Gastrocnemius medialis (tissue), 4 donors: ENCODE data around the gene VGLL4. TPM values are rescaled to one million over a fixed set of nuclear protein-coding genes. Genes with fewer than 3 reads are reported as not detected.

Source experiments
- ATAC-seq, 2 donors: fragments of 150-250 bp; one replicate each; pipeline ENCODE4 v1.9.1; 2016
- DNase-seq, 2 donors: peaks; one replicate each; pipeline ENCODE4 v3.0.0-alpha.2; 2019
- H3K27ac ChIP-seq, 4 donors: fragments of 200-600 bp; sonication (generic); 1 replicate in 1 of 4; 2 replicates in 3 of 4; pipeline ENCODE4 v1.5.1; 2016 to 2018; ENCODE audit warnings: mild to moderate bottlenecking in 2 of 4, moderate library complexity in 1 of 4
- H3K27me3 ChIP-seq, 3 donors: fragments of 200-600 bp; sonication (generic) in 2 of 3; 1 replicate in 1 of 3; 2 replicates in 2 of 3; pipeline versions ENCODE4 v1.5.1 to v1.6.0; 2016 to 2019; ENCODE audit warnings: mild to moderate bottlenecking in 1 of 3, moderate library complexity in 1 of 3
- H3K36me3 ChIP-seq, 2 donors: fragments of 200-600 bp; sonication (generic) in 1 of 2; one replicate each; pipeline ENCODE4 v1.5.1; 2017 to 2018
- H3K4me1 ChIP-seq, 2 donors: fragments of 200-600 bp; sonication (generic) in 1 of 2; one replicate each; pipeline ENCODE4 v1.5.1; 2016 to 2017; ENCODE audit warnings: mild to moderate bottlenecking in 2 of 2
- H3K4me3 ChIP-seq, 4 donors: fragments of 200-600 bp; sonication (generic) in 3 of 4; 1 replicate in 1 of 4; 2 replicates in 3 of 4; pipeline ENCODE4 v1.5.1; 2016 to 2019; ENCODE audit warnings: mild to moderate bottlenecking in 2 of 4
- H3K9me3 ChIP-seq, 3 donors: fragments of 200-600 bp; sonication (generic) in 2 of 3; 1 replicate in 1 of 3; 2 replicates in 2 of 3; pipeline ENCODE4 v1.5.1; 2016 to 2019
- POLR2A ChIP-seq, 2 donors: fragments of 450-650 bp; IDR thresholded peaks; one replicate each; pipeline ENCODE4 v1.6.1; 2017; ENCODE audit warnings: antibody characterized with exemption in 2 of 2, mild to moderate bottlenecking in 2 of 2, moderate library complexity in 2 of 2
- in situ Hi-C, 4 donors: fragments of 200-750 bp; cut with MboI; loops; one replicate each; pipeline versions ENCODE4 v1.15.0 to v1.8.0; 2017; ENCODE audit warnings: low sequenced_read_pairs in 4 of 4
- intact Hi-C: fragments of 100-400 bp; cut with DNase I; formaldehyde crosslinking; loops from one replicate; pipeline ENCODE4 v1.15.1; 2023; ENCODE audit warnings: low total_unique reads
- total RNA-seq, 4 donors: library from RNA; depleted of rRNA; stranded (reverse); fragments of >200 nt; gene quantifications; one replicate each; pipeline versions ENCODE4 v1.1.0 to v1.2.3, GENCODE V29; 2016
- TF ChIP-seq, protein P1 (sequence below), 5 experiments: fragments of 450-650 bp in 3 of 5; fragments of 200-600 bp in 2 of 5; sonication (generic) in 2 of 5; IDR thresholded peaks in 4 of 5; conservative IDR thresholded peaks in 1 of 5; 1 replicate in 4 of 5; 2 replicates in 1 of 5; pipeline ENCODE4 v1.5.1; 2016 to 2019; ENCODE audit warnings: antibody characterized with exemption in 5 of 5, mild to moderate bottlenecking in 3 of 5, moderate library complexity in 3 of 5

Gene VGLL4
- total RNA-seq, 4 donors from 2014 or later: 8.9 to 20.9 (median 12.8) TPM

DNA sequence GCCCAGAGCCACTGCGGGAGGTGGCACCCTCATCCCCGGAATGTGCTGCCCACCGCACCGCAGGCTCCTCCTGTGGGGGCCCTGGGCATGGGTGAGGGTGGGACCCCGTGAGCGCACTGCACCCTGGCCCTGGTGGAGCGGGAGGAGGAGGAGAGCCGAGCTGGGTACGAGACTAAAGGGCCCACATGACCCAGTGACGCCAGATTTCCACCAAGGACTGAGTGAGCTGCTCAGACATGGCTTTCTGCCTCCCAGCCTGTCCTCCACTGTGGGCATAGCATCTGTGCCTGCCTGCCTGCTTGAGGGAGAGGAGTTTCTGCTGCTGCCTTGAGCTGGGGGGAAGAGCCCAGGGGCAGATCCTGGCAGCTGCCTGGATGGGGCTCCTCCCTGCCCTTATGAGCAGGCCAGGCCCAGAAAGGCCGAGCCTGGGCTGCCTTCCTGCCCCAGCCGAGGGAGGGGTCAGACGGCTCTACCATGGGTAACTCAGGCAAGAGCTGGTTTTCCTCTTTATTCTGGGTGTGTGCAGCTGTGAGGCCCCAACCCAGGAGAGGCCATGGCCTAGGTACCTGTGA, 88.4 kb downstream of the VGLL4 start:
- H3K27ac ChIP-seq: peak overlapping the region; percentile 63 to 88 (median 74)
- in situ Hi-C loops (no loop called here), intact Hi-C loops (no loop called here)
- no peaks in the 10 kb centered on the region for H3K27me3 ChIP-seq
- no peaks in the 10 kb centered on the region for H3K9me3 ChIP-seq
- no peak overlapping the region for H3K4me3 ChIP-seq
- H3K36me3 ChIP-seq: peaks cover 0 to 4% of the 10 kb centered on the region in 2 donors
- DNase-seq (no peak), ATAC-seq (no peak)
- no peak for TF ChIP-seq POLR2A (IDR thresholded peaks at IDR 0.05)
- TF ChIP-seq, protein P1, sequence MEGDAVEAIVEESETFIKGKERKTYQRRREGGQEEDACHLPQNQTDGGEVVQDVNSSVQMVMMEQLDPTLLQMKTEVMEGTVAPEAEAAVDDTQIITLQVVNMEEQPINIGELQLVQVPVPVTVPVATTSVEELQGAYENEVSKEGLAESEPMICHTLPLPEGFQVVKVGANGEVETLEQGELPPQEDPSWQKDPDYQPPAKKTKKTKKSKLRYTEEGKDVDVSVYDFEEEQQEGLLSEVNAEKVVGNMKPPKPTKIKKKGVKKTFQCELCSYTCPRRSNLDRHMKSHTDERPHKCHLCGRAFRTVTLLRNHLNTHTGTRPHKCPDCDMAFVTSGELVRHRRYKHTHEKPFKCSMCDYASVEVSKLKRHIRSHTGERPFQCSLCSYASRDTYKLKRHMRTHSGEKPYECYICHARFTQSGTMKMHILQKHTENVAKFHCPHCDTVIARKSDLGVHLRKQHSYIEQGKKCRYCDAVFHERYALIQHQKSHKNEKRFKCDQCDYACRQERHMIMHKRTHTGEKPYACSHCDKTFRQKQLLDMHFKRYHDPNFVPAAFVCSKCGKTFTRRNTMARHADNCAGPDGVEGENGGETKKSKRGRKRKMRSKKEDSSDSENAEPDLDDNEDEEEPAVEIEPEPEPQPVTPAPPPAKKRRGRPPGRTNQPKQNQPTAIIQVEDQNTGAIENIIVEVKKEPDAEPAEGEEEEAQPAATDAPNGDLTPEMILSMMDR (IDR thresholded peaks at IDR 0.05 in 4 of 5, conservative IDR thresholded peaks at IDR 0.05 in 1 of 5): no peak
- H3K4me1 ChIP-seq: peaks cover 60 to 62% of the 10 kb centered on the region in 2 donors

DNA sequence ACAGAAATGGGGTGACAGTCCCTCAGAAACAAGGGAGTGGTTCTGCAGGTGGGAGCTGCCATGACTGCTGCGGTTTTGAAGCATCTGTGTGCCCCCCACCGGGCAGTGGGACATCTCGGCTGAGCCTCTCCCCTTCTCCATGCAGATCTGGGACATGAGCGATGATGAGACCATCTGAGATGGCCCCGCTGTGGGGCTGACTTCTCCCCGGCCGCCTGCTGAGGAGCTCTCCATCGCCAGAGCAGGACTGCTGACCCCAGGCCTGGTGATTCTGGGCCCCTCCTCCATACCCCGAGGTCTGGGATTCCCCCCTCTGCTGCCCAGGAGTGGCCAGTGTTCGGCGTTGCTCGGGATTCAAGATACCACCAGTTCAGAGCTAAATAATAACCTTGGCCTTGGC, 89.0 kb downstream of the VGLL4 start:
- ATAC-seq (no peak), DNase-seq (no peak)
- no peaks in the 10 kb centered on the region for H3K27me3 ChIP-seq
- H3K27ac ChIP-seq: peak overlapping the region; percentile 63 to 88 (median 74)
- intact Hi-C loops: no loop called here
- H3K36me3 ChIP-seq: peaks cover 0 to 4% of the 10 kb centered on the region in 2 donors
- TF ChIP-seq, protein P1 (IDR thresholded peaks at IDR 0.05 in 4 of 5, conservative IDR thresholded peaks at IDR 0.05 in 1 of 5): no peak
- TF ChIP-seq POLR2A (IDR thresholded peaks at IDR 0.05): no peak
- no peaks in the 10 kb centered on the region for H3K9me3 ChIP-seq
- in situ Hi-C loops: no loop called here
- H3K4me1 ChIP-seq: peaks cover 54 to 56% of the 10 kb centered on the region in 2 donors
- no peak overlapping the region for H3K4me3 ChIP-seq

DNA sequence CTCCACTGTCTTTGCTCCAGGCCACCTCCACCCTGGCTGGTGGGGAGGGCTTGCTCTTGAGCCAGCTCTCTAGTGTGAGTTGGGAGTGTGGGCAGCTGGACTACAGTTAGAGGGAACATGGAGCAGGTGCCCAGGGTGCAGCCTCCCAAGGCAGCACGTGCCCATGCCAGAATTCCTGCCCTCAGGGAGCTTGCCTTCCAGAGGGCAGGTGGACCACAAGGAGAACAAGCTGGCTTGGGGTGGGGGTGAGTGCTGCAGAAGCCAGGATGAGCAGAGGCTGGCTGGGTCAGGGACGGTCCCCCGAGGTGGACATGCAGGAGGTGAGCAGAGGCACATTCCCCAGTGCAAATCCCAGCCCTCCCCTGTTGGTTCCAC, 89.5 kb downstream of the VGLL4 start:
- Histone ChIP-seq H3K4me1 (peaks cover 49 to 56% of the 10 kb centered on the region in 2 donors), H3K27me3 (no peaks in the 10 kb centered on the region), H3K36me3 (peaks cover 0 to 4% of the 10 kb centered on the region in 2 donors), H3K4me3 (no peak overlapping the region), H3K27ac (peak overlapping the region; percentile 63 to 88 (median 74)), H3K9me3 (no peaks in the 10 kb centered on the region)
- TF ChIP-seq POLR2A (IDR thresholded peaks at IDR 0.05): no peak
- TF ChIP-seq, protein P1 (IDR thresholded peaks at IDR 0.05 in 4 of 5, conservative IDR thresholded peaks at IDR 0.05 in 1 of 5): no peak
- ATAC-seq: no peak
- no peak for DNase-seq
- intact Hi-C loops: no loop called here
- in situ Hi-C loops: no loop called here

DNA sequence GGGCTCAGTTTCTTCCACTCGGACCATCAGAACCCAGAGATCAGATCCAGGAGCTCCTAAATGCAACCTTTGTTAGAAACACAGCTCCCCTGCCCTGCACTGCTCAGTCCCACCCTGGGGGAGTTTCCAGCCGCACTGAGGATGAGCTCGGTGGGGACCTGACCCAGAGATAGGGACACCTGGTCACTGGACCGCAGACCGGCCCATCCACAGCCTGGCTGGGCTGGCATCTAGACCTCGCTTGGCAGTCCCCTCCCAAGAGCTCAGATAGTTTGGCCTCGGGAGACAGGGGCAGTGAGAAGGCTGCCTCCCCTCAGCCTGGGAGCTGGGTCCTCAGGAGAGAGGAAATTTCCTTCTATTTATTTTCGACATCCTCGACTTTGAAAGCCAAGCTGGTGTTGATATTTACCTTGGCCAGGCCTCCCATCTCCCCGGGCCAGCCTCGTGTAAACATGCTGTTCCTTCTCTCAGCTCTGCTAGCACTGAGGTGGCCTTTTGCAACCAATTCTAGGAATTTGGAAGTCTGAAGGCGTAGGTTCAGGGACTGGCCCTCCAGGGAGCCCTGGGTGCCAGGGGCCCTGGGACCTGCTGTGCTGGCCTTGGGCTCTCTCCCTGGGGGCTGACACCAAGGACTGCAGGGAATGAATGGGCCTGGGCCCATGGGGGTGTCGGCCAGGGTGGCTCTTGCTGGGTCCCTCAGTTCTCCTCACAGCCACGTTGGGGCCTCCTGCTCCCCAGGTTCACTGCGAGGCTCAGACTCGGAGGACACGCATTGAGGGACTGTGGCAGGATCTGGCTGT, 90.1 kb downstream of the VGLL4 start:
- no peak overlapping the region for H3K4me3 ChIP-seq
- H3K27me3 ChIP-seq: no peaks in the 10 kb centered on the region
- TF ChIP-seq, protein P1 (IDR thresholded peaks at IDR 0.05 in 4 of 5, conservative IDR thresholded peaks at IDR 0.05 in 1 of 5): no peak
- no peak for TF ChIP-seq POLR2A (IDR thresholded peaks at IDR 0.05)
- H3K9me3 ChIP-seq: no peaks in the 10 kb centered on the region
- H3K36me3 ChIP-seq: peaks cover 0 to 2% of the 10 kb centered on the region in 2 donors
- intact Hi-C loops (no loop called here), in situ Hi-C loops (no loop called here)
- H3K27ac ChIP-seq: peak overlapping the region; percentile 63 to 88 (median 74)
- H3K4me1 ChIP-seq: peaks cover 47 to 56% of the 10 kb centered on the region in 2 donors
- ATAC-seq (peak; percentile 18 to 24), DNase-seq (peak in 1 of 2 donors; percentile 44)
